NB4 (cell line): ENCODE results near the gene ADAMTS13.

Experiments
- DNase-seq: peaks from one replicate; pipeline ENCODE4 v3.0.0; 2010; ENCODE audit warnings: low read depth
- H3K4me3 ChIP-seq: one replicate; pipeline ENCODE4 v1.5.1; 2011; ENCODE audit warnings: mild to moderate bottlenecking, low read depth, low read length, moderate library complexity
- CTCF ChIP-seq: IDR thresholded peaks from one replicate; pipeline ENCODE4 v1.5.1; 2012; ENCODE audit warnings: low read depth, low read length
- MAX ChIP-seq: IDR thresholded peaks from 2 replicates; pipeline ENCODE4 v1.6.1; 2011; ENCODE audit warnings: low read depth, low read length
- MYC ChIP-seq: IDR thresholded peaks from 2 replicates; pipeline ENCODE4 v1.6.1; 2011; ENCODE audit warnings: low read depth, low read length
- POLR2A ChIP-seq: IDR thresholded peaks from 2 replicates; pipeline ENCODE4 v1.6.1; 2011; ENCODE audit warnings: mild to moderate bottlenecking; ENCODE audit not compliant: insufficient read length; ENCODE audit errors: extremely low read depth

Gene ADAMTS13

GRCh38 chr9:133426011-133426410 lies 3.8 kb downstream of the ADAMTS13 start:
- no peak for TF ChIP-seq MAX
- no peak for TF ChIP-seq CTCF
- no peak for TF ChIP-seq POLR2A
- TF ChIP-seq MYC = no peak
- no peak overlapping the region for H3K4me3 ChIP-seq
- DNase-seq = no peak

GRCh38 chr9:133427658-133428348 lies 5.6 kb downstream of the ADAMTS13 start:
- TF ChIP-seq POLR2A (no peak), MYC (no peak), MAX (no peak), CTCF (no peak)
- no peak for DNase-seq
- no peak overlapping the region for H3K4me3 ChIP-seq

GRCh38 chr9:133428617-133429101 lies 6.5 kb downstream of the ADAMTS13 start:
- no peak for DNase-seq
- TF ChIP-seq CTCF (no peak), POLR2A (no peak)
- H3K4me3 ChIP-seq = no peak overlapping the region

- H3K4me3 ChIP-seq = no peak overlapping the region
- TF ChIP-seq MAX (no peak), MYC (no peak), CTCF (no peak), POLR2A (no peak)
- DNase-seq = no peak
Observed at GRCh38 chr9:133429214-133429613, 7.0 kb downstream of the ADAMTS13 start.

- DNase-seq = no peak
- no peak for TF ChIP-seq MAX
- TF ChIP-seq POLR2A = no peak
- H3K4me3 ChIP-seq = no peak overlapping the region
Observed at GRCh38 chr9:133429641-133430161, 7.5 kb downstream of the ADAMTS13 start.

- DNase-seq = peak; percentile 44
- H3K4me3 ChIP-seq = no peak overlapping the region
- no peak for TF ChIP-seq POLR2A
- no peak for TF ChIP-seq MYC
Observed at GRCh38 chr9:133430244-133430643, 8.1 kb downstream of the ADAMTS13 start.
